Measurements from ENCODE around the gene CACNG4. TPM values are rescaled to one million over a fixed set of nuclear protein-coding genes. Genes with fewer than 3 reads are reported as not detected.

The CACNG4 gene
- polyA plus RNA-seq, 3 donors: not detected

DNA sequence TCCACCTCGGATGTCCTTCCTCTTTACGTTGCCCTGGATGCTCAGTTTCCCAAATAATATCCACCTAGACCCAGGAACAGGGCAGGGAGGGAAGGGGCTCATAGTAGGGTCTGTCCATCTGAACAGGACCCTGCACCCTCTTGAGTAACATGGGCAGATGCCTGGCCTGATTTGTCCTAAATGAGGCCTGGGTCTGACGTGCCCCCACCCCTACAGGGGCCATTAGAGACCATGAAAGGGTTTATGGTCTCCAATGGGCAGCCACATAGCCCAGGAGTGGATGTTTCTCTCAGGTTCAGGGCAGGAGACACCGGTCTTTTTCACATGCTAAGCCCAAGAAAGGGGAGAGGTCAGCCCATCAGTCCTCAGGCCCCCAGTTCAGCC, 86.6 kb downstream of the CACNG4 start:
- WGBS (ENCODE audit: insufficient coverage): 83% methylated on average over 2 of the region's 4 CpGs
- no peak overlapping the region for H3K27ac Mint-ChIP-seq
- Histone ChIP-seq H3K27ac (ENCODE audit: low read depth in 1 of 2, low read length in 2 of 2) (no peak overlapping the region), H3K27me3 (ENCODE audit: control insufficient read depth in 2 of 2, insufficient read depth in 2 of 2, low read length in 2 of 2) (no peaks in the 10 kb centered on the region), H3K36me3 (replicated peaks in 1 of 2; ENCODE audit: control insufficient read depth in 1 of 2, insufficient read depth in 2 of 2, low read length in 2 of 2) (no peaks in the 10 kb centered on the region), H4K20me1 (ENCODE audit: insufficient read depth, low read length) (no peaks in the 10 kb centered on the region), H2AFZ (ENCODE audit: insufficient read depth, low read depth, low read length, poor library complexity, severe bottlenecking) (no peak overlapping the region), H3K9me3 (replicated peaks in 1 of 2; ENCODE audit: control insufficient read depth in 1 of 2, insufficient read depth in 1 of 2, low read length in 2 of 2) (peaks cover 13 to 20% of the 10 kb centered on the region in 2 donors), H3K9ac (ENCODE audit: insufficient read depth, low read length, poor library complexity, severe bottlenecking) (no peak overlapping the region), H3K4me2 (replicated peaks; ENCODE audit: extremely low read depth, low read length, poor library complexity, severe bottlenecking) (no peak overlapping the region), H3K4me3 (replicated peaks in 1 of 3; ENCODE audit: low read depth in 2 of 3, low read length in 3 of 3) (no peak overlapping the region), H3K4me1 (ENCODE audit: control insufficient read depth in 1 of 2, insufficient read depth in 2 of 2, low read length in 2 of 2) (no peaks in the 10 kb centered on the region), H3K79me2 (ENCODE audit: insufficient read depth, low read length) (no peaks in the 10 kb centered on the region)
- no peaks in the 10 kb centered on the region for H3K36me3 Mint-ChIP-seq
- TF ChIP-seq, protein P1, sequence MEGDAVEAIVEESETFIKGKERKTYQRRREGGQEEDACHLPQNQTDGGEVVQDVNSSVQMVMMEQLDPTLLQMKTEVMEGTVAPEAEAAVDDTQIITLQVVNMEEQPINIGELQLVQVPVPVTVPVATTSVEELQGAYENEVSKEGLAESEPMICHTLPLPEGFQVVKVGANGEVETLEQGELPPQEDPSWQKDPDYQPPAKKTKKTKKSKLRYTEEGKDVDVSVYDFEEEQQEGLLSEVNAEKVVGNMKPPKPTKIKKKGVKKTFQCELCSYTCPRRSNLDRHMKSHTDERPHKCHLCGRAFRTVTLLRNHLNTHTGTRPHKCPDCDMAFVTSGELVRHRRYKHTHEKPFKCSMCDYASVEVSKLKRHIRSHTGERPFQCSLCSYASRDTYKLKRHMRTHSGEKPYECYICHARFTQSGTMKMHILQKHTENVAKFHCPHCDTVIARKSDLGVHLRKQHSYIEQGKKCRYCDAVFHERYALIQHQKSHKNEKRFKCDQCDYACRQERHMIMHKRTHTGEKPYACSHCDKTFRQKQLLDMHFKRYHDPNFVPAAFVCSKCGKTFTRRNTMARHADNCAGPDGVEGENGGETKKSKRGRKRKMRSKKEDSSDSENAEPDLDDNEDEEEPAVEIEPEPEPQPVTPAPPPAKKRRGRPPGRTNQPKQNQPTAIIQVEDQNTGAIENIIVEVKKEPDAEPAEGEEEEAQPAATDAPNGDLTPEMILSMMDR (IDR thresholded peaks at IDR 0.05): no peak
- H3K4me3 Mint-ChIP-seq: no peak overlapping the region
- peaks cover 12 to 30% (median 28%) of the 10 kb centered on the region in 7 donors for H3K9me3 Mint-ChIP-seq
- H3K27me3 Mint-ChIP-seq (ENCODE audit: low read depth in 3 of 3): peaks cover 0 to 4% (median 4%) of the 10 kb centered on the region in 3 donors
- no peak for DNase-seq
- intact Hi-C loops (cut with micrococcal nuclease): no loop called here
- H3K4me1 Mint-ChIP-seq: no peaks in the 10 kb centered on the region

- intact Hi-C loops (cut with micrococcal nuclease): no loop called here
- H3K4me2 ChIP-seq (replicated peaks; ENCODE audit: extremely low read depth, low read length, poor library complexity, severe bottlenecking): no peak overlapping the region
Measured at GRCh38 chr17:67051837-67052236, 87.3 kb downstream of the CACNG4 start.

More at GRCh38 chr17:67051837-67052236, 87.3 kb downstream of the CACNG4 start:
- Histone ChIP-seq H3K27me3 (ENCODE audit: control insufficient read depth in 2 of 2, insufficient read depth in 2 of 2, low read length in 2 of 2) (no peaks in the 10 kb centered on the region), H4K20me1 (ENCODE audit: insufficient read depth, low read length) (no peaks in the 10 kb centered on the region), H3K36me3 (replicated peaks in 1 of 2; ENCODE audit: control insufficient read depth in 1 of 2, insufficient read depth in 2 of 2, low read length in 2 of 2) (no peaks in the 10 kb centered on the region), H3K79me2 (ENCODE audit: insufficient read depth, low read length) (no peaks in the 10 kb centered on the region), H3K4me3 (replicated peaks in 1 of 3; ENCODE audit: low read depth in 2 of 3, low read length in 3 of 3) (no peak overlapping the region), H3K27ac (ENCODE audit: low read depth in 1 of 2, low read length in 2 of 2) (no peak overlapping the region), H3K4me1 (ENCODE audit: control insufficient read depth in 1 of 2, insufficient read depth in 2 of 2, low read length in 2 of 2) (no peaks in the 10 kb centered on the region), H3K9me3 (replicated peaks in 1 of 2; ENCODE audit: control insufficient read depth in 1 of 2, insufficient read depth in 1 of 2, low read length in 2 of 2) (peaks cover 13 to 20% of the 10 kb centered on the region in 2 donors), H3K9ac (ENCODE audit: insufficient read depth, low read length, poor library complexity, severe bottlenecking) (no peak overlapping the region), H2AFZ (ENCODE audit: insufficient read depth, low read depth, low read length, poor library complexity, severe bottlenecking) (no peak overlapping the region)
- Mint-ChIP-seq H3K4me1 (no peaks in the 10 kb centered on the region), H3K27me3 (ENCODE audit: low read depth in 3 of 3) (peaks cover 0 to 2% (median 0%) of the 10 kb centered on the region in 3 donors), H3K27ac (no peak overlapping the region), H3K36me3 (no peaks in the 10 kb centered on the region), H3K4me3 (no peak overlapping the region), H3K9me3 (peaks cover 12 to 29% (median 28%) of the 10 kb centered on the region in 7 donors)
- DNase-seq: no peak
- 100% methylated on average over 1 of the region's 5 CpGs for WGBS (ENCODE audit: insufficient coverage)
- TF ChIP-seq, protein P1 (IDR thresholded peaks at IDR 0.05): no peak

All from CD14-positive monocyte (primary cell).